H1 (cell line): ENCODE results near the gene ARFGEF3. TPM values are rescaled to one million over a fixed set of nuclear protein-coding genes. Genes with fewer than 3 reads are reported as not detected.

Experiments
- CTCF ChIA-PET: fragments of 300-600 bp; sonication (Branson Sonifier 250); formaldehyde crosslinking; loops from one replicate; lab custom pipeline; 2021; ENCODE audit not compliant: partially characterized antibody; lab: Charles Lee
- POLR2A ChIA-PET: fragments of 300-600 bp; sonication (Branson Sonifier 250); formaldehyde crosslinking; loops from one replicate; lab custom pipeline; 2021; ENCODE audit warnings: inconsistent platforms; ENCODE audit not compliant: partially characterized antibody; lab: Charles Lee
- DNase-seq, 2 experiments: peaks; one replicate each; pipeline versions ENCODE4 v3.0.0 to v3.0.0-alpha.2; 2010 to 2022; ENCODE audit warnings: low spot score in 2 of 2, low read depth in 1 of 2, mixed read lengths in 1 of 2
- FAIRE-seq: peaks from 2 replicates; lab custom pipeline; 2011; peaks lifted over from hg19 to GRCh38; lab: Jason Lieb, UNC
- H2AFZ ChIP-seq: 2 replicates; pipeline ENCODE4 v1.8.1; 2012; ENCODE audit warnings: low read length, inconsistent platforms
- H2AK5ac ChIP-seq: 2 replicates; pipeline ENCODE4 v1.6.1; 2013; ENCODE audit warnings: low read depth, low read length
- H2BK120ac ChIP-seq: replicated peaks from 2 replicates; pipeline ENCODE3; 2013; ENCODE audit warnings: low read depth, low read length, inconsistent platforms
- H2BK12ac ChIP-seq: 2 replicates; pipeline ENCODE4 v1.6.1; 2013; ENCODE audit warnings: low read depth, low read length
- H2BK15ac ChIP-seq: 2 replicates; pipeline ENCODE4 v1.6.1; 2013; ENCODE audit warnings: low read length
- H2BK20ac ChIP-seq: 2 replicates; pipeline ENCODE4 v1.6.1; 2013; ENCODE audit warnings: low read length
- H2BK5ac ChIP-seq: 2 replicates; pipeline ENCODE4 v1.6.1; 2013; ENCODE audit warnings: low read depth, low read length
- H3K14ac ChIP-seq: 2 replicates; pipeline ENCODE4 v1.6.1; 2013; ENCODE audit warnings: inconsistent platforms; ENCODE audit not compliant: insufficient read length
- H3K18ac ChIP-seq: 2 replicates; pipeline ENCODE4 v1.6.1; 2013; ENCODE audit warnings: low read length; ENCODE audit errors: extremely low read depth
- H3K23ac ChIP-seq: 2 replicates; pipeline ENCODE4 v1.6.1; 2013; ENCODE audit warnings: inconsistent platforms; ENCODE audit not compliant: insufficient read length
- H3K23me2 ChIP-seq: 2 replicates; pipeline ENCODE4 v1.6.1; 2013; ENCODE audit warnings: low read depth, low read length
- H3K27ac ChIP-seq: 2 replicates; pipeline ENCODE4 v1.6.1; 2011; ENCODE audit warnings: low read depth, low read length, inconsistent platforms
- H3K27me3 ChIP-seq, 4 experiments: replicated peaks in 1 of 4; 1 replicate in 1 of 4; 2 replicates in 3 of 4; pipeline versions ENCODE4 v1.6.1 to v1.8.1; 2011 to 2013; ENCODE audit warnings: low read length in 3 of 4, mild to moderate bottlenecking in 3 of 4, inconsistent platforms in 2 of 4, mixed read lengths in 2 of 4, moderate library complexity in 1 of 4; ENCODE audit not compliant: control insufficient read depth in 3 of 4, insufficient read depth in 3 of 4; ENCODE audit errors: extremely low read depth in 1 of 4
- H3K36me3 ChIP-seq, 4 experiments: 2 replicates each; pipeline versions ENCODE4 v1.6.1 to v1.8.1; 2011 to 2013; ENCODE audit warnings: mild to moderate bottlenecking in 4 of 4, low read length in 3 of 4, moderate library complexity in 2 of 4, control low read depth in 1 of 4, inconsistent platforms in 1 of 4; ENCODE audit not compliant: insufficient read depth in 4 of 4, control insufficient read depth in 2 of 4
- H3K4ac ChIP-seq: replicated peaks from 2 replicates; pipeline ENCODE3; 2013; ENCODE audit warnings: low read length, low read depth, mixed read lengths, inconsistent platforms; ENCODE audit not compliant: insufficient read length
- H3K4me1 ChIP-seq, 4 experiments: replicated peaks in 1 of 4; 1 replicate in 1 of 4; 2 replicates in 3 of 4; pipeline versions ENCODE4 v1.6.1 to v1.8.1; 2011 to 2013; ENCODE audit warnings: low read length in 3 of 4, inconsistent platforms in 2 of 4, mixed read lengths in 1 of 4; ENCODE audit not compliant: insufficient read depth in 4 of 4, control insufficient read depth in 3 of 4
- H3K4me2 ChIP-seq, 2 experiments: 2 replicates each; pipeline versions ENCODE4 v1.6.1 to v1.8.1; 2011 to 2013; ENCODE audit warnings: low read depth in 2 of 2, low read length in 2 of 2, control low read depth in 1 of 2, inconsistent platforms in 1 of 2, mild to moderate bottlenecking in 1 of 2; ENCODE audit not compliant: insufficient read depth in 1 of 2
- H3K4me3 ChIP-seq, 4 experiments: fragments of 200-600, 300-600 bp in 1 of 4; sonication (generic), shearing (Covaris generic), sonication (Bioruptor Twin) in 1 of 4; 2 replicates each; pipeline versions ENCODE4 v1.5.1 to v1.8.1; 2011 to 2016; ENCODE audit warnings: low read length in 4 of 4, low read depth in 3 of 4, control low read depth in 2 of 4, inconsistent platforms in 2 of 4, mild to moderate bottlenecking in 2 of 4, mixed read lengths in 1 of 4, moderate library complexity in 1 of 4; ENCODE audit not compliant: insufficient read depth in 2 of 4; ENCODE audit errors: extremely low read depth in 1 of 4
- H3K56ac ChIP-seq: replicated peaks from 2 replicates; pipeline ENCODE3; 2013; ENCODE audit warnings: low read depth, mild to moderate bottlenecking, mixed read lengths, low read length, inconsistent platforms; ENCODE audit not compliant: insufficient read length
- H3K79me1 ChIP-seq: 2 replicates; pipeline ENCODE4 v1.6.1; 2013; ENCODE audit warnings: low read depth, low read length, control low read depth
- H3K79me2 ChIP-seq, 2 experiments: 2 replicates each; pipeline versions ENCODE4 v1.6.1 to v1.8.1; 2012 to 2013; ENCODE audit warnings: low read length in 2 of 2, mild to moderate bottlenecking in 2 of 2, inconsistent platforms in 1 of 2; ENCODE audit not compliant: insufficient read depth in 2 of 2, control insufficient read depth in 1 of 2
- H3K9ac ChIP-seq, 4 experiments: replicated peaks in 1 of 4; 1 replicate in 1 of 4; 2 replicates in 3 of 4; pipeline versions ENCODE4 v1.6.1 to v1.8.1; 2011 to 2013; ENCODE audit warnings: low read depth in 3 of 4, low read length in 3 of 4, control low read depth in 2 of 4, mild to moderate bottlenecking in 2 of 4, moderate library complexity in 2 of 4, inconsistent platforms in 1 of 4; ENCODE audit errors: extremely low read depth in 1 of 4
- H3K9me3 ChIP-seq, 2 experiments: 2 replicates each; pipeline versions ENCODE4 v1.6.1 to v1.8.1; 2012 to 2013; ENCODE audit warnings: mild to moderate bottlenecking in 2 of 2, moderate library complexity in 2 of 2, control low read depth in 1 of 2, inconsistent platforms in 1 of 2, low read depth in 1 of 2, low read length in 1 of 2, mixed read lengths in 1 of 2; ENCODE audit not compliant: insufficient read depth in 2 of 2
- H4K20me1 ChIP-seq, 2 experiments: replicated peaks in 1 of 2; 2 replicates each; pipeline versions ENCODE3 to v1.8.1; 2011 to 2013; ENCODE audit warnings: inconsistent platforms in 2 of 2, low read length in 2 of 2, mild to moderate bottlenecking in 1 of 2; ENCODE audit not compliant: insufficient read depth in 2 of 2, control insufficient read depth in 1 of 2
- H4K5ac ChIP-seq: 2 replicates; pipeline ENCODE4 v1.6.1; 2013; ENCODE audit warnings: low read length, low read depth, mixed read lengths, inconsistent platforms; ENCODE audit not compliant: insufficient read length
- H4K8ac ChIP-seq: 2 replicates; pipeline ENCODE4 v1.8.0; 2013; ENCODE audit warnings: mild to moderate bottlenecking, moderate library complexity, low read length, inconsistent platforms; ENCODE audit not compliant: insufficient read depth; ENCODE audit errors: extremely low read depth
- H4K91ac ChIP-seq: replicated peaks from 2 replicates; pipeline ENCODE3; 2013; ENCODE audit warnings: low read length, mixed read lengths, inconsistent platforms; ENCODE audit not compliant: insufficient read length
- ASH2L ChIP-seq: fragments of 200-600, 300-600 bp; sonication (generic); IDR thresholded peaks from one replicate; pipeline ENCODE4 v1.7.1; 2017; ENCODE audit warnings: low read length
- HDAC6 ChIP-seq: IDR thresholded peaks from one replicate; pipeline ENCODE4 v1.7.1; 2012; ENCODE audit warnings: low read depth, mild to moderate bottlenecking, inconsistent platforms, low read length, moderate library complexity
- POLR2A ChIP-seq, 2 experiments: IDR thresholded peaks; 1 replicate in 1 of 2; 2 replicates in 1 of 2; pipeline ENCODE4 v1.6.1; 2011; ENCODE audit warnings: low read depth in 2 of 2, low read length in 2 of 2, mild to moderate bottlenecking in 2 of 2; ENCODE audit errors: control extremely low read depth in 1 of 2
- TAF1 ChIP-seq: IDR thresholded peaks from 2 replicates; pipeline ENCODE4 v1.6.1; 2011; ENCODE audit warnings: mild to moderate bottlenecking, low read depth, low read length
- WGBS, 2 experiments: shearing (Covaris generic) in 1 of 2; methylation state at CpG; one replicate each; pipeline versions ENCODE4 v1.1.6 to v1.1.7; 2013 to 2015; ENCODE audit warnings: low lambda C conversion rate in 2 of 2, mixed read lengths in 2 of 2, inconsistent platforms in 1 of 2, low coverage in 1 of 2, missing lambda C conversion rate in 1 of 2; ENCODE audit not compliant: insufficient replicate concordance in 2 of 2, insufficient coverage in 1 of 2, insufficient read length in 1 of 2; ENCODE audit errors: extremely low coverage in 1 of 2, missing lambda C conversion rate in 1 of 2; 5-methylcytosine and 5-hydroxymethylcytosine counted together
- polyA plus RNA-seq, 7 experiments: library from polyadenylated mRNA; depleted of rRNA in 3 of 7; stranded (reverse) in 5 of 7; unstranded in 2 of 7; fragments of >200 nt in 5 of 7; fragments of 200-250 nt in 2 of 7; gene quantifications; 1 replicate in 5 of 7; 2 replicates in 1 of 7; 4 replicates in 1 of 7; pipeline versions ENCODE4 v1.2.1 to v1.2.3, GENCODE V29; 2011 to 2013; ENCODE audit warnings: missing spikeins in 2 of 7, mixed read lengths in 2 of 7
- total RNA-seq: library from RNA; stranded (reverse); fragmentation: NEBNext Ultra II Directional; extraction: Animal tissue kit (Norgen Biotek cat#: 25700); gene quantifications from 2 replicates; pipeline ENCODE4 v1.2.1, GENCODE V29; 2021

The ARFGEF3 gene
- total and polyA plus RNA-seq, 2 of the 8 experiments (the other 6 are each of a cell fraction or from before 2014, with no cell fraction given): 5.8 to 23.2 TPM

DNA sequence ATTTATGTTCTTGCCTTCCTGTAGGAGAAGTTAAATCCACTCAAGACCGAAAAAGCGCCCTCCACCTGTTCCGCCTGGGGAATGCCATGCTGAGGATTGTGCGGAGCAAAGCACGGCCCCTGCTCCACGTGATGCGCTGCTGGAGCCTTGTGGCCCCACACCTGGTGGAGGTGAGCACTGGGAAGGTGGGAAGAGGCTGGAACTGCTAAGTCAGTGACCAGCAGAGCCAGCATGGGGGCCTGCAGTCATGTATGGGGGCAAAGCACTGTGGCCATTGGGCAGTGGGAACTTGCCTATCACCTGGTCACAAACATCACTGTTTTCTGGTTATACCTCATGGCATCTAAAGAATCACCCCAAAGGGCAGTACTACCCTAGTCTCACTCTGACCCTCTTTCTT, 135.0 kb downstream of the ARFGEF3 start:
- CTCF ChIA-PET: interaction anchor here (0.6 to 3.8 kb wide), 3 partner anchors 8 to 151 kb away, joined by 3 to 17 read pairs (median 5); no protein-coding TSS in a partner anchor
- FAIRE-seq (no peak), DNase-seq (no peak)
- Histone ChIP-seq H3K79me1 (no peaks in the 10 kb centered on the region), H2BK120ac (no peak overlapping the region), H2AFZ (no peak overlapping the region), H3K4me3 (no peak overlapping the region), H4K8ac (no peak overlapping the region), H2AK5ac (no peak overlapping the region), H3K9ac (no peak overlapping the region), H3K27ac (no peak overlapping the region), H3K4ac (no peak overlapping the region), H3K27me3 (no peaks in the 10 kb centered on the region), H3K36me3 (peaks cover 3 to 30% (median 13%) of the 10 kb centered on the region in 4 experiments; a peak in 5 of 8 replicates), H3K56ac (no peak overlapping the region), H4K5ac (no peak overlapping the region), H3K14ac (no peak overlapping the region), H2BK20ac (no peak overlapping the region), H3K23ac (no peak overlapping the region), H2BK15ac (no peak overlapping the region), H3K4me1 (no peaks in the 10 kb centered on the region), H3K79me2 (no peaks in the 10 kb centered on the region), H3K9me3 (no peaks in the 10 kb centered on the region), H3K23me2 (no peaks in the 10 kb centered on the region), H2BK12ac (no peak overlapping the region), H2BK5ac (no peak overlapping the region), H4K20me1 (no peaks in the 10 kb centered on the region), H3K4me2 (no peak overlapping the region), H4K91ac (no peak overlapping the region), H3K18ac (no peak overlapping the region)
- TF ChIP-seq TAF1 (no peak), HDAC6 (no peak), POLR2A (IDR thresholded peaks at IDR 0.05; ENCODE audit: control extremely low read depth in 1 of 2, low read depth in 2 of 2, low read length in 2 of 2) (no peak), ASH2L (no peak)
- 99% methylated on average over 7 of the region's 7 CpGs; no CpG with 5 or more reads in 1 of the 2 experiments for WGBS, 2 experiments
- POLR2A ChIA-PET: interaction anchor here (0.5 kb wide), 1 partner anchor 289 kb away, joined by 3 read pairs; no protein-coding TSS in a partner anchor
